Anterior cingulate cortex (tissue), 58 donors: ENCODE data around the gene POLR3C.
A peak's percentile ranks its signal among the peaks of the same experiment; 100 is the strongest.
"Not testable (repeated sequence)": the region's sequence is repeated elsewhere in the genome, so short reads cannot be mapped to it uniquely, and the experiment has no call there.

Experiments
- DNase-seq, 58 donors: peaks; one replicate each; lab custom pipeline; 2025; lab: John Stamatoyannopoulos, UW

The POLR3C gene

DNA sequence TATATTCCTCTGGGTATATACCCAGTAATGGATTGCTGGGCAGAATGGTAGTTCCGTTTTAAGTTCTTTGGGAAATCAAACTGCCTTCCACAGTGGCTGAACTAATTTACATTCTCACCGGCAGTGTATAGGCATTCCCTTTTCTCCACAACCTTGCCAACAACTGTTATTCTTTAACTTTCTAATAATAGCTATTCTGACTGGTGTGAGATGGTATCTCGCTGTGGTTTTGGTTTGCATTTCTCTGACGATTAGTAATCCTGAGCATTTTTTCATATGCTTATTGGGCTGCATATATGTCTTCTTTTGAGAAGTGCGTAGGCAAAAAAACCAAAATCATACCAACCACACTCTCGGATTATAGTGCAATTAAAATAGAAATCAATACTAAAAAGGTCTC is 5.9 kb upstream of the POLR3C start:
- DNase-seq, result not testable (repeated sequence)

DNA sequence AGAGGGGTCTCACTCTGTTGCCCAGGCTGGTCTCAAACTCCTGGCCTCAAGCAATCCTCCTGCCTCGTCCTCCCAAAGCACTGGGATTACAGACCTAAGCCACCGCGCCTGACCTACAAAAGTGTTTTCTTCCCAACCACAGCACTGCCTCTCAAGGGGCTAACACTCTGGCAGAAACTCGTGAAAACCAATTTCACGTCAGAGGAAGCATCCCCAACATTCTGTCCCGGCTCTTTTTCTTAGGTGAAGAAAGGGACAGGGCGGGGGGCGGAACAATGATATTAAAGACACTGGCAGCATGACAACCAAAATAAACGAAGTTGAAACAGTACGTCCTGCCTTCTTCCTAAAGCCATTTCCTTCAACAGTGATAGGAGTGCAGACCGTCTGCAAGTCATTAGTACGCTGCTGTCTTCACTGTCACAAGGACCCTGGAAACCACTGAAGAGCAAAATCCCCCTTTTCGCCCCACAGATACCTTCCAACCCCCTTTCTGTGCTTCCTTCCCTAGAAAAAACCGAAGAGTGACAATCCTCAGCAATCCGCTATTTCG is 1.1 kb upstream of the POLR3C start:
- not testable (repeated sequence) for DNase-seq

DNA sequence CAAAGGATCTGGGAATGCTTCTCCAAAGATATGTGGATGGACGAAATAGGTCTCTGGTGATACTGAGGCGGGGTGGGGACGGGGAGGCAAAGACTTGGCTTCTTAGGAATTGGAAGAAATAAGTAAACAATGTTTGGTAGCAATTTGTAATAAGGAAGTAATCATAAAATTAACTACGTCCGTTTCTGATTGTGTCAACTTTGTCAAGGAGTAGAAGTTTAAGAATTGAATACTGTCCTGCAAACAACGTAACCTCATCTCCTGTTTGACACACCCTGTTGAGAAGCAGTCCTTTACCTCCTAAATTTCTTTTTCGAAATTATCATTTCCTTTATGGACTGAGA is 471 bp downstream of the POLR3C start:
- no peak for DNase-seq

GRCh38 chr1:145826030-145826429 is 2.0 kb downstream of the POLR3C start:
- no peak for DNase-seq

DNA sequence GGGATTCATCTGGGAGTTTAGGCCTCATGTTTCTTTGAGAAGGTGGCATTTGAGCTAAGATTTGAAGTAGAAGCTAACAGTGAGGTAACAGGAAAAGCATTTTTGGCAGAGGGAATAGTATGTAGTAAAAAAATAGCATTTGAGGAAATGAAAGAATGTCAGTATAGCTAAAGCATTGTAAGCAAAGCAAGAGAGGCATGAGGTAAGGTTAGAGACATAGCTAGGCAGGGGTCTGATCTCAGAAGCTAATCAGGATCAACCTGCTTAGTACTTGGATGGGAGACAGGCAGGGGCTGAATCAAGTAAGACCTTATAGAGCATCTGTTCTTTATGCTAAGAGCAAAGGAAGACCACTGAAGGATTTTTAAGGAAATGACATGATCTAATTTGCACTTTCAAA is 4.0 kb downstream of the POLR3C start:
- DNase-seq, result no peak

GRCh38 chr1:145828367-145829026 is 4.5 kb downstream of the POLR3C start:
- DNase-seq, result no peak

DNA sequence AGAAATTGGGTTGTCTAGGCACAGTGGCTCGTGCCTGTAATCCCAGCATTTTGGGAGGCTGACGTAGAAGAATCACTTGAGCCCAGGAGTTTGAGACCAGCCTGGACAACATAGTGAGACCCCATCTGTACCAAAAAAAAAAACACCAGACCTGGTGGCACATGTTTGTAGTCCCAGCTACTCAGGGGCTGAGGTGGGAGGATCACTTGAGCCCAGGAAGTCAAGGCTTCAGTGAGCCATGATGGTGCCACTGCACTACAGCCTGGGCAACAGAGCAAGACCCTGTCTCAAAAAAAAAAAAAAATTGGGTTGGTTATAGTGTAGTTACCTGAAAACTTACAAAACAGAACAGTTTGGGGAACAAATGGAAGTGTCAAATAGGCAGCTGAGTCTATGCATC is 6.8 kb downstream of the POLR3C start:
- not testable (repeated sequence) for DNase-seq

GRCh38 chr1:145837656-145838055 is 13.7 kb downstream of the POLR3C start:
- peak in 1 of 58 donors; percentile 7 for DNase-seq

DNA sequence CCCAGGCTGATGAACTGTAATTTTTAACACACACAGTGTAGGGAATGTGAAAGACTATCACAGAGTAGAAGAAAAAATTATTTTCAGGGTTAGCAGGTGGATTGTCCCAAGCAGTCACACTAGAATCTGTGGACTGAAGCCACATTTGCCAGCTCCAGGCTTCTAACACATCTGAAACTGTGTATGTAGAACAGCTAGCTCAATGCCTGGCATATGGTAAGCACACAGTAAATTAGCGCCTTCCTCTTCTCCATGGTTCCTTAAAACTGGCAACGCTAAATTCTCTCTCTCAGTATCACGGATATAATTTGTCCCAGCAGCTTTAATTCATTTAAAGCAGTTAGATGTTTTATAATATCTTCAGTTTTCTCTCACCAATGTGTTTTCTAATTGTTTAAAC is 19.0 kb downstream of the POLR3C start:
- peak in 2 of 58 donors; percentile 26 to 34 for DNase-seq

GRCh38 chr1:145845144-145845513 is 21.1 kb downstream of the POLR3C start:
- DNase-seq, result no peak

DNA sequence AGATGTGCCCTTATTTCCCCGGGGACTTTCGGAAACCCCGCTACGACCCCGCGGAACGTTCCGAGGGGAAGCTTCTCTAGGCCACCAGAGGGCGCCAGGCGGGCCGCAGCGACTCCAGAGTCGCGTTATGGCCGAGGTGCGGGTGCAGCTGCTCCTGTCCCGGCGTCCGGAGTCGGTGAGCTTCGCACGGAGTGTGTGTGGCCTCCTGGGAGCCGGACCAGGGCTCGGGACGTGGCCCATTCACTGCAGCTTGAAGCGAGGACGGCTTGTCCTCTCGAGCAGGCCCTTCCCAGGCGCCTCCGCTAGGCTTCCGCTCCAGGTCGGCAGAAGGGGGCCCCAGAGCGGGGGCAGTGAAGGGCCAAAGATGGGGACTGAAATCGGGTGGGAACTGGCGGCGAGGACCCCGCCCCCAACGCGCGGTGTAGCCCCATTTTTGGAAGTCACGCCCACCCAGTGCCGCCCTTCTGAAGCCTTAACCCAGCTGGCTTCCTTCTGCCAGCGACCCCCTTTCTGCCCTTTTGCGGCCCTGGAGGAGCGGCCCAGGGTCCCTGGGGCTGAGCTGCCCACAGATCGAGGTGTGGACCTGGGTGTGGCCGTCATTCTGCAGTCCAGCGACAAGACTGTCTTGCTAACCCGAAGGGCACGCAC is 21.6 kb downstream of the POLR3C start, which contains the start of gene NUDT17:
TSS of gene NUDT17 (plus strand) at position 117 of the 648 bp plus-strand sequence. CDS start at position 128, 11 bp downstream.
- DNase-seq, result peak in 55 of 58 donors; percentile 6 to 84 (median 50)

DNA sequence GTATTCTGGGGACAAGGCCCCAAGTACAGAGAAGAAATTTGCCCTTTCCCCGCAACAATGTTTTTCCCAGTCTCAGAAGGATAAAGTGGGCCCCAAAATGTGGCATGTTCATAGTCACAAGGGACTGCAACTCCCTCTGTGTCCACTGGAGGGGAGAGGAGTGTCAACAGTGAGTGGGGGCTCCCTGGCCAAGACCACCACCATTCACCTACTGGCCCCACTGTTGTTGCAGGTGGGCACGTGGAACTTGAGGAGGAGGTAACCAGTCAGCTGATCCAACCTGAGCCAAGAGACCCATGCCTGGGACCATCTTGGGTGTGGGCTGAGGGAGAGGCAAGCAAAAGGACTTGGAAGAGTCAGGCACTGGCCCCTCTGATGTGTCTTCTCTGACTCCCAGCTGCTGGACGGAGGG is 22.2 kb downstream of the POLR3C start:
- DNase-seq, result peak in 7 of 58 donors; percentile 5 to 53 (median 24)

DNA sequence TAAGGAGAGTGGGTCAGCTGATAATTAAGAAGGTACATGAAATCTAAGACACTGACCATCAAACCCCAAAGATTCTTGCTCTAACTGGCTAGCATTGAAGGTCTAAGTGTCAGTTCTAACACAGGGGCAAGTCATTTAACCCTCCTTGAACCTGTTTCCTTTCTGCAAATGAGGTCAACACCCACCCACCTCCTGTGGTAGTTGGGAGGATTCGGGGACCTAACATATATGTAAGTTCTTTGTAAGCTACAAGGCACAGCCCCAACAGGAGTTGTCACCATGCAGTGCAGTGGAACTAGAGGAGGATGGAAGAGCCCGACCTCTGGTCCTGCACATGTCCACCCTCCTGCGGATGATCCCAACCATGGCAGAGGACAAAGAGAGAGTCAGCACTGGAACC is 23.8 kb downstream of the POLR3C start:
- no peak for DNase-seq

- peak in 1 of 58 donors; percentile 7 for DNase-seq
Measured at GRCh38 chr1:145849356-145850160, 25.6 kb downstream of the POLR3C start.

- no peak for DNase-seq
Measured at GRCh38 chr1:145855426-145855948, 31.5 kb downstream of the POLR3C start.

DNA sequence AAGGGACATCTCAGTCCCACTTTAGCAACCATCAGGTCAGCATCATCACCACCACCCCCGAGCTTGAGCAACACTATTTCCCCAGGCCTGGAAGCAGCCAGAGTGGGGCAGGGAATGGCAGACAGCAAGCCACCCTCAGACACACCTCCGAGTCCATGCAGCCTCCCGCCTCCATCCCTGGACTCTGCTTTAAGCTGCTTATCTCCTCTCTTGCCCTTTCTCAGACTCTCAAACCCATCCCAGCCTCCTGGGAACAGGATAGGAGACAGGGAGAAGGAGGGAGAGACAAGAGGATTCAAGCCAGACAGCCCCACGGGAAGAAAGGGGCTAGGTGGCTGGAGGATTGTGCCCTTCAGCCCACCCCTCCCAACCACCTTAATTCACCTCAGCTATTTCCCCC is 33.2 kb downstream of the POLR3C start:
- DNase-seq, result no peak

- DNase-seq, result peak in 30 of 58 donors; percentile 8 to 61 (median 42)
Measured at GRCh38 chr1:145858238-145858900, 34.4 kb downstream of the POLR3C start.

DNA sequence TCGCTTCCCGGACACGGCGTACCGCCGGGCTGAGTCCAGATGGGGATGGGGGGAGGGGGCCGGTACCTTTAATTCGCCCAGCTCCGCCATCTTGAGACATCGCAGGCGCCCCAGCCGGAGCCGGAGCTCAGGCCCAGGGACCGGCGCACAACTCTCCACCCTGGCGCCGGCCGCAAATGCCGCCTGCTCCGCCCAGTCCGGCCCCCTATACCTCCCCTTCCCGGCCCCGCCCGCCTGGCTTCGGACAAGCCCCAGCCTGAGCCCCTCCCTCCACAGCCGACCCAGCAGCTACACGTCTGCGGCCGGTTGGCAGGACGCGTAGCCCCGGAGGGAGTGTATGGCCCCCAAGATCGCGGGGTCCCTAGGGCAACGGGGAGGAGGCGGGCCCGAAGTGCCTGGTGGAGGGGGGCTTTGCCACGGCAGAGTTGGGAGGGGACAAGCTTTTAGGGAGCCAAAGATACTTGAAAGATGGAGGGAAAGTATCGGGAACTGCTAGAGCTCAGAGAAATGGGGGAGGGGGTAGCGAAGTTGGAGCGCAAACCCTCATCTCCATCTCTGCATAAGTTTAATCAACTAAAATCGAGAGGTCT is 35.0 kb downstream of the POLR3C start, which contains the start of gene PIAS3:
TSS of gene PIAS3 (minus strand) at position 181 of the 590 bp plus-strand sequence. CDS start at position 90, 91 bp downstream.
- DNase-seq, result peak; percentile 42 to 93 (median 87)

GRCh38 chr1:145859491-145860023 is 35.6 kb downstream of the POLR3C start:
- peak in 57 of 58 donors; percentile 12 to 88 (median 74) for DNase-seq
